GM10266 (cell line): ENCODE measurements around the gene KCNMB2.

Source experiments
- DNase-seq: peaks from one replicate; pipeline ENCODE4 v3.0.0; 2012; ENCODE audit errors: extremely low spot score
- CTCF ChIP-seq: IDR thresholded peaks from 2 replicates; pipeline ENCODE4 v1.5.1; 2012; ENCODE audit warnings: mild to moderate bottlenecking, low read depth; ENCODE audit not compliant: control insufficient read depth, insufficient read depth; ENCODE audit errors: missing control alignments

Gene KCNMB2

DNA sequence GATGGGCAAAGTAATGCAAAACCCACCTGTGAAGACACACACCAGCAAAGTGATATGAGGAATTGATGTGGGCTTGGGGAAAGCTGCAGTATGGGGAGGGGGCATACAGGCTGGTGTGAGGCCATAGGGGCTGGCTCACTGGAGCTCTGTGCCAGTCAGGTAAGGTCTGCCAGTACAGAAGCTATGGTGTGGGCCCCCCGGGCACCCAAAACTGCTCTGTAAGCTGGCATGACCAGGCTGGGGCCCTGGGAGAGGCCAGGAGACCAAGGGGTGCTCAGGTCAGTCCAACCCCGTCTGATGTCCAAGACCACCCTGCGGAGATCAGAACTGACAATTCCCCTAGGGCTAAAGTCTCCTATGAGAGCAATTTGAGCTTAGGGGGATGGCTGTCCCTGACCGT is 163.1 kb downstream of the KCNMB2 start:
- no peak for TF ChIP-seq CTCF
- DNase-seq = no peak

- TF ChIP-seq CTCF = no peak
- no peak for DNase-seq
Observed at GRCh38 chr3:178699810-178700209, 163.6 kb downstream of the KCNMB2 start.

DNA sequence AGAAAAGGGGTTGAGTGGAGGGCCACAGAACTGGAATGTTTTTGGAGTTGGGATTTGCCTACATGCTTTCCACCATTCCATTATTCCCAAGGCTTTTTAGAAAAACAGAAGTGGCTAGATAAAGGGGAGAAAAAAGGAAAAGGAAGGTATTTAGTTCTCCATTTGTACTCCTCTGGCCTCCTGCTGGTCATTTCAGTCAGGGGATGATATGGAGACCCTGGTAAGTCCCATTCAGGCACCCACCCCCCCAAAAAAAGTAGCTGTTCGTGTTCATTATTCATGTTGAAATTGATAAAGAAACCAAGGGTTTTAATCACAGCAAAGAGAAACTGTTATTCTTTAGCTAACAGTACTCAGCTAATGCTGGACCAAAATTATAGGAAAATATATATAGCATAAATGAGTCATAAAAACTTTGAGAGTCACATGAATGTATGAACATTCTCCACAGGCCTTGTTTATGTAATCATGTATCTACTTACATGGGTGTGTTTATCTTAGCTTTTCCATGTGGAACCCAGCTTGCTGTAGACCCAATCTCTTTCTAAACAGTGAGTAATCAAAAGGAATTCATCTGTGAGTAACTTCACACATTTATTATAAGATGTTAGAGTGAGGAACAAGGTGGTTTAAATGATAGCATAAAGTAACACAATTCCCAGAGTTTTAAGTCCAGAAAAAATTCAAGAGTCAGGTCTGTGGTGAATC is 167.2 kb downstream of the KCNMB2 start:
- no peak for TF ChIP-seq CTCF
- no peak for DNase-seq

GRCh38 chr3:178705925-178706324 is 169.7 kb downstream of the KCNMB2 start:
- DNase-seq = no peak
- TF ChIP-seq CTCF = no peak

DNA sequence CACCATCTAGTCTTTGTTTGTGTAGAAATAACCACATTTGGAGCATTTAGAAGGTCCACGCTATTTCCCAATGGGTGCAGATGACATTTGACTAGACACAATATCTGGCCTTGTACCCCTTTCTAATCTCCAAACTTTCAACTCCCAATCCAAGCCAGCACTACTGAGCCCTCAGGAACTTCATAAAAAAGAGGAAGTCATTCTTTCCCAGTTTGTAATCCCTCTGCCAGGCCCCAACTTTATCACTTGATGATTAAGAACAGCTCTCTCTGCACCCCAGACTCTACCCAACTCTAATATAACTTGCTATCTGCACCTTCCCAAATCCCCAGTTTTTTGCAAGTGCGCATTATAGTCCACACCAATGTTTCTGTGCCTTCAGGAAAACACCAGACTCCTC is 170.2 kb downstream of the KCNMB2 start:
- DNase-seq = no peak
- no peak for TF ChIP-seq CTCF

- no peak for DNase-seq
Observed at GRCh38 chr3:178707311-178708031, 171.2 kb downstream of the KCNMB2 start.

More at GRCh38 chr3:178707311-178708031, 171.2 kb downstream of the KCNMB2 start:
- no peak for TF ChIP-seq CTCF
